ENCODE results near the gene AP3B1.

AP3B1 gene

GRCh38 chr5:78000191-78000590 is 294.3 kb downstream of the AP3B1 start:
- H3K4me3 ChIP-seq (ENCODE audit: low read depth, low read length), result no peak overlapping the region
- TF ChIP-seq CTCF (IDR thresholded peaks at IDR 0.05; ENCODE audit: low read depth, low read length), result no peak

GRCh38 chr5:77999399-77999798 is 295.1 kb downstream of the AP3B1 start:
- H3K4me3 ChIP-seq (ENCODE audit: low read depth, low read length), result no peak overlapping the region
- TF ChIP-seq CTCF (IDR thresholded peaks at IDR 0.05; ENCODE audit: low read depth, low read length), result no peak

- no peak overlapping the region for H3K4me3 ChIP-seq (ENCODE audit: low read depth, low read length)
- no peak for TF ChIP-seq CTCF (IDR thresholded peaks at IDR 0.05; ENCODE audit: low read depth, low read length)
These were observed 297.6 kb downstream of the AP3B1 start for GRCh38 chr5:77996943-77997342.

GRCh38 chr5:77995793-77996409 is 298.6 kb downstream of the AP3B1 start:
- no peak overlapping the region for H3K4me3 ChIP-seq (ENCODE audit: low read depth, low read length)
- TF ChIP-seq CTCF (IDR thresholded peaks at IDR 0.05; ENCODE audit: low read depth, low read length), result no peak

- TF ChIP-seq CTCF (IDR thresholded peaks at IDR 0.05; ENCODE audit: low read depth, low read length), result no peak
- H3K4me3 ChIP-seq (ENCODE audit: low read depth, low read length), result no peak overlapping the region
These were observed 299.6 kb downstream of the AP3B1 start for GRCh38 chr5:77994943-77995342.

- no peak for TF ChIP-seq CTCF (IDR thresholded peaks at IDR 0.05; ENCODE audit: low read depth, low read length)
- H3K4me3 ChIP-seq (ENCODE audit: low read depth, low read length), result no peak overlapping the region
These were observed 300.6 kb downstream of the AP3B1 start for GRCh38 chr5:77993855-77994318.

GRCh38 chr5:77993141-77993854 is 301.2 kb downstream of the AP3B1 start:
- no peak for TF ChIP-seq CTCF (IDR thresholded peaks at IDR 0.05; ENCODE audit: low read depth, low read length)
- H3K4me3 ChIP-seq (ENCODE audit: low read depth, low read length), result no peak overlapping the region
